ENCODE data around the gene VEGFC. TPM values are rescaled to one million over a fixed set of nuclear protein-coding genes. Genes with fewer than 3 reads are reported as not detected.

VEGFC gene
- total and polyA plus RNA-seq, 10 of the 15 experiments (the other 5 are each of a cell fraction or from before 2014, with no cell fraction given), result 0.03 to 0.04 TPM; not detected in 8

DNA sequence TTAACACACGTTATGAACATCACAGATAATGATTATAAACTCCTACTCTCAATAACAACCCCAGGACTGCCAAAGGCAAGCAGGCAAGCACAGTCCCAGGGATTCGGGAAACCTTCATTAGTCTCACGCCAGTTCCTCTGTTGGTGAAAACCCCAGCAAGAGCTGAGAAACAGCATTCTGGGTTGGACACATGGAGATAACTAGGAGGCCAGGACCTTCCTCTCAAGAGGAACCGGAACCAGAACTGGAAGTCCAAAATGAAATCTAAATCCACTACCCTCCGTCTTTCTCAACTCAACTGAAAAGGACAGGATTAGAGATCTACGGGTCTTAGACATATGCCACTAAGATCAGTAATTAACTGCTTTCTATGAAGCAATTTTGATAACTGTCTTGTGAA is 3.8 kb downstream of the VEGFC start:
- DNase-seq (ENCODE audit: low read depth, low spot score) (no peak), ATAC-seq (no peak), FAIRE-seq (no peak)
- H2AFZ ChIP-seq (ENCODE audit: control insufficient read depth, low read depth, low read length), result no peak overlapping the region
- no peak overlapping the region for H3K9ac ChIP-seq (ENCODE audit: control insufficient read depth, insufficient read depth, low read length)
- no peaks in the 10 kb centered on the region for H3K4me1 ChIP-seq (ENCODE audit: control insufficient read depth, insufficient read depth, low read length)
- no peaks in the 10 kb centered on the region for H3K79me2 ChIP-seq (ENCODE audit: control insufficient read depth, insufficient read depth, low read length)
- intact Hi-C loops (cut with micrococcal nuclease; ENCODE audit: unreplicated experiment), result loop anchor here (2.0 kb wide), 1 partner anchor 258 kb away; no protein-coding TSS in a partner anchor
- in situ Hi-C loops (cut with MboI), result no loop called here
- TF ChIP-seq BRCA1 (IDR thresholded peaks at IDR 0.05; ENCODE audit: low read depth, low read length) (no peak), RUNX3 (IDR thresholded peaks at IDR 0.05; ENCODE audit: low read length) (no peak), HDGF (IDR thresholded peaks at IDR 0.05) (no peak), LARP7 (IDR thresholded peaks at IDR 0.05) (no peak), CREM (IDR thresholded peaks at IDR 0.05; ENCODE audit: low read depth) (no peak), YBX1 (IDR thresholded peaks at IDR 0.05) (no peak), RELA (IDR thresholded peaks at IDR 0.05; ENCODE audit: borderline replicate concordance, partially characterized antibody) (no peak), TCF7 (IDR thresholded peaks at IDR 0.05; ENCODE audit: borderline replicate concordance) (no peak), ZNF207 (IDR thresholded peaks at IDR 0.05; ENCODE audit: borderline replicate concordance) (no peak), TAF1 (IDR thresholded peaks at IDR 0.05; ENCODE audit: borderline replicate concordance, low read depth, low read length) (no peak), SRF (IDR thresholded peaks at IDR 0.05; ENCODE audit: low read depth in 2 of 2, low read length in 2 of 2) (no peak), MYB (IDR thresholded peaks at IDR 0.05; ENCODE audit: borderline replicate concordance, low read depth, low read length) (no peak), BCL11A (IDR thresholded peaks at IDR 0.05; ENCODE audit: low read depth, low read length) (no peak), NFYB (IDR thresholded peaks at IDR 0.05; ENCODE audit: insufficient read depth, low read depth, low read length) (no peak), STAT3 (IDR thresholded peaks at IDR 0.05; ENCODE audit: low read depth, low read length) (no peak), HDAC2 (IDR thresholded peaks at IDR 0.05) (no peak)
- TF ChIP-seq, protein P1, sequence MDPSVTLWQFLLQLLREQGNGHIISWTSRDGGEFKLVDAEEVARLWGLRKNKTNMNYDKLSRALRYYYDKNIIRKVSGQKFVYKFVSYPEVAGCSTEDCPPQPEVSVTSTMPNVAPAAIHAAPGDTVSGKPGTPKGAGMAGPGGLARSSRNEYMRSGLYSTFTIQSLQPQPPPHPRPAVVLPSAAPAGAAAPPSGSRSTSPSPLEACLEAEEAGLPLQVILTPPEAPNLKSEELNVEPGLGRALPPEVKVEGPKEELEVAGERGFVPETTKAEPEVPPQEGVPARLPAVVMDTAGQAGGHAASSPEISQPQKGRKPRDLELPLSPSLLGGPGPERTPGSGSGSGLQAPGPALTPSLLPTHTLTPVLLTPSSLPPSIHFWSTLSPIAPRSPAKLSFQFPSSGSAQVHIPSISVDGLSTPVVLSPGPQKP (IDR thresholded peaks at IDR 0.05; ENCODE audit: low read depth, low read length), result no peak
- no peak overlapping the region for H3K27ac ChIP-seq (ENCODE audit: control insufficient read depth, insufficient read depth)
- no peak overlapping the region for H3K4me2 ChIP-seq (ENCODE audit: control insufficient read depth, insufficient read depth)
- RAD21 ChIA-PET (ENCODE audit: unreplicated experiment), result no interaction called here
- CTCF ChIA-PET, result interaction anchor here (1.6 kb wide), 1 partner anchor 258 kb away, joined by 5 read pairs; no protein-coding TSS in a partner anchor
- SMC1A ChIA-PET (ENCODE audit: uncharacterized antibody, unreplicated experiment), result interaction anchor here (0.6 to 1.1 kb wide), 2 partner anchors 36 to 76 kb away, joined by 3 to 4 read pairs; no protein-coding TSS in a partner anchor
- H3K9me3 ChIP-seq (replicated peaks; ENCODE audit: control insufficient read depth, insufficient read depth, low read length), result no peaks in the 10 kb centered on the region
- H3K36me3 ChIP-seq (ENCODE audit: control insufficient read depth in 2 of 2, insufficient read depth in 2 of 2, low read length in 1 of 2), result no peaks in the 10 kb centered on the region
- H3K4me3 ChIP-seq, result no peak overlapping the region
- no TSS peak for BruUV-seq (replicated peaks)
- H4K20me1 ChIP-seq (ENCODE audit: control insufficient read depth, insufficient read depth), result no peaks in the 10 kb centered on the region
- POLR2A ChIA-PET, result no interaction called here
- 37% methylated on average over 6 of the region's 6 CpGs for WGBS (ENCODE audit: insufficient coverage, insufficient replicate concordance, low lambda C conversion rate, missing lambda C conversion rate)
- peaks cover 3 to 13% of the 10 kb centered on the region in 2 experiments; a peak in 3 of 4 replicates for H3K27me3 ChIP-seq (replicated peaks in 1 of 2; ENCODE audit: control insufficient read depth in 2 of 2, insufficient read depth in 2 of 2, low read length in 1 of 2)
